ENCODE data around the gene PLXDC1. TPM values are rescaled to one million over a fixed set of nuclear protein-coding genes. Genes with fewer than 3 reads are reported as not detected.
A peak's percentile ranks its signal among the peaks of the same experiment; 100 is the strongest.

The PLXDC1 gene
- total and polyA plus RNA-seq, 2 of the 13 experiments (the other 11 are each of a cell fraction or from before 2014, with no cell fraction given): not detected

- H3K4me3 ChIP-seq (replicated peaks in 1 of 3; ENCODE audit: insufficient read depth in 1 of 3, low read depth in 2 of 3, low read length in 3 of 3): peak overlapping the region in 1 of 3 experiments; percentile 17; a peak in 1 of 6 replicates
- no peaks in the 10 kb centered on the region for H3K36me3 ChIP-seq (replicated peaks in 1 of 2; ENCODE audit: control insufficient read depth in 1 of 2, insufficient read depth in 2 of 2, low read length in 2 of 2)
- no TSS peak for BruUV-seq (replicated peaks)
- H3K79me2 ChIP-seq (ENCODE audit: insufficient read depth, low read length): no peaks in the 10 kb centered on the region
- in situ Hi-C loops (cut with HindIII; ENCODE audit: extremely low pct_ligation_motif_present, low pct_unique_long_range_greater_than_20kb): no loop called here
- DNase-seq (ENCODE audit: low spot score) (no peak), FAIRE-seq (no peak), ATAC-seq (no peak; the same call in 2 of the 3 replicates)
- no peaks in the 10 kb centered on the region for H4K20me1 ChIP-seq (ENCODE audit: insufficient read depth, low read length)
- H3K9ac ChIP-seq (ENCODE audit: insufficient read depth, low read depth, low read length): no peak overlapping the region
- peaks cover 9 to 29% of the 10 kb centered on the region in 2 experiments; a peak in 3 of 5 replicates for H3K27me3 ChIP-seq (ENCODE audit: control insufficient read depth in 1 of 2, insufficient read depth in 2 of 2, low read length in 2 of 2)
- H2AFZ ChIP-seq (ENCODE audit: low read length): no peak overlapping the region
- ChIA-PET POLR2A (no interaction called here), CTCF (ENCODE audit: low intra/inter-chr PET ratio, low total read pairs) (no interaction called here)
- H3K4me2 ChIP-seq (ENCODE audit: low read depth, low read length): peak overlapping the region; percentile 23; the same call in 1 of the 2 replicates
- TF ChIP-seq, protein P1, sequence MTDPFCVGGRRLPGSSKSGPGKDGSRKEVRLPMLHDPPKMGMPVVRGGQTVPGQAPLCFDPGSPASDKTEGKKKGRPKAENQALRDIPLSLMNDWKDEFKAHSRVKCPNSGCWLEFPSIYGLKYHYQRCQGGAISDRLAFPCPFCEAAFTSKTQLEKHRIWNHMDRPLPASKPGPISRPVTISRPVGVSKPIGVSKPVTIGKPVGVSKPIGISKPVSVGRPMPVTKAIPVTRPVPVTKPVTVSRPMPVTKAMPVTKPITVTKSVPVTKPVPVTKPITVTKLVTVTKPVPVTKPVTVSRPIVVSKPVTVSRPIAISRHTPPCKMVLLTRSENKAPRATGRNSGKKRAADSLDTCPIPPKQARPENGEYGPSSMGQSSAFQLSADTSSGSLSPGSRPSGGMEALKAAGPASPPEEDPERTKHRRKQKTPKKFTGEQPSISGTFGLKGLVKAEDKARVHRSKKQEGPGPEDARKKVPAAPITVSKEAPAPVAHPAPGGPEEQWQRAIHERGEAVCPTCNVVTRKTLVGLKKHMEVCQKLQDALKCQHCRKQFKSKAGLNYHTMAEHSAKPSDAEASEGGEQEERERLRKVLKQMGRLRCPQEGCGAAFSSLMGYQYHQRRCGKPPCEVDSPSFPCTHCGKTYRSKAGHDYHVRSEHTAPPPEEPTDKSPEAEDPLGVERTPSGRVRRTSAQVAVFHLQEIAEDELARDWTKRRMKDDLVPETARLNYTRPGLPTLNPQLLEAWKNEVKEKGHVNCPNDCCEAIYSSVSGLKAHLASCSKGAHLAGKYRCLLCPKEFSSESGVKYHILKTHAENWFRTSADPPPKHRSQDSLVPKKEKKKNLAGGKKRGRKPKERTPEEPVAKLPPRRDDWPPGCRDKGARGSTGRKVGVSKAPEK (CRISPR knock-in tag; IDR thresholded peaks at IDR 0.05; ENCODE audit: borderline replicate concordance): no peak
- no peak for TF ChIP-seq SOX13 (IDR thresholded peaks at IDR 0.05)
- no peak for TF ChIP-seq SOX13 (CRISPR knock-in tag; conservative IDR thresholded peaks at IDR 0.05 in 1 of 2, IDR thresholded peaks at IDR 0.05 in 1 of 2)
- TF ChIP-seq KAT8 (CRISPR knock-in tag; IDR thresholded peaks at IDR 0.05): no peak
- no peak for TF ChIP-seq ZFP36L1 (CRISPR knock-in tag; IDR thresholded peaks at IDR 0.05)
- no peak for TF ChIP-seq HNRNPL (IDR thresholded peaks at IDR 0.05; ENCODE audit: low read depth, low read length)
- no peak for TF ChIP-seq MLX (CRISPR knock-in tag; IDR thresholded peaks at IDR 0.05)
- TF ChIP-seq BORCS8-MEF2B (CRISPR knock-in tag; IDR thresholded peaks at IDR 0.05): no peak
- no peak for TF ChIP-seq SIX1 (CRISPR knock-in tag; IDR thresholded peaks at IDR 0.05; ENCODE audit: borderline replicate concordance)
- no peak for TF ChIP-seq ATRX (CRISPR knock-in tag; IDR thresholded peaks at IDR 0.05; ENCODE audit: borderline replicate concordance)
- 19% methylated on average over 21 of the region's 21 CpGs for whole genome bisulfite sequencing (ENCODE audit: low lambda C conversion rate)
- intact Hi-C loops (cut with micrococcal nuclease; ENCODE audit: unreplicated experiment): no loop called here
- 0 out of 2 replicates have a peak, but pooled peaks cover 8% of the 10 kb centered on the region for H3K4me1 ChIP-seq (ENCODE audit: insufficient read depth, low read length)
- no peaks in the 10 kb centered on the region for H3K9me3 ChIP-seq (ENCODE audit: low read length)
- H3K27ac ChIP-seq (ENCODE audit: extremely low read length, insufficient read depth, low read length): no peak overlapping the region
These were observed 123.9 kb downstream of the PLXDC1 start for GRCh38 chr17:39027455-39028035.
